Neural progenitor cell (in vitro differentiated cells): ENCODE measurements around the gene DBP. TPM values are rescaled to one million over a fixed set of nuclear protein-coding genes. Genes with fewer than 3 reads are reported as not detected.

Experiments used
- DNase-seq: peaks from one replicate; pipeline ENCODE4 v3.0.0-alpha.2; 2016; ENCODE audit warnings: low spot score
- H2AFZ ChIP-seq: fragments of 200-600 bp; sonication (generic); replicated peaks from 2 replicates; pipeline ENCODE4 v1.6.1; 2016; ENCODE audit warnings: antibody characterized with exemption
- H3F3A ChIP-seq: fragments of 200-600 bp; sonication (generic); 2 replicates; pipeline ENCODE4 v1.6.1; 2016; ENCODE audit warnings: antibody characterized with exemption, low read depth
- H3K27ac ChIP-seq: fragments of 200-600 bp; sonication (generic); 2 replicates; pipeline ENCODE4 v1.5.1; 2016; ENCODE audit warnings: mild to moderate bottlenecking
- H3K27me3 ChIP-seq: fragments of 200-600 bp; sonication (generic); 2 replicates; pipeline ENCODE4 v1.6.1; 2016; ENCODE audit warnings: mild to moderate bottlenecking, moderate library complexity
- H3K36me3 ChIP-seq: fragments of 200-600 bp; sonication (generic); 2 replicates; pipeline ENCODE4 v1.5.1; 2016
- H3K4me1 ChIP-seq: fragments of 200-600 bp; sonication (generic); 2 replicates; pipeline ENCODE4 v1.6.1; 2016; ENCODE audit warnings: mixed run types
- H3K4me2 ChIP-seq: fragments of 200-600 bp; sonication (generic); 2 replicates; pipeline ENCODE4 v1.6.1; 2016
- H3K4me3 ChIP-seq: fragments of 200-600 bp; sonication (generic); 2 replicates; pipeline ENCODE4 v1.5.1; 2016
- H3K79me2 ChIP-seq: fragments of 200-600 bp; sonication (generic); 2 replicates; pipeline ENCODE4 v1.6.1; 2016; ENCODE audit warnings: low read depth
- H3K9ac ChIP-seq: fragments of 200-600 bp; sonication (generic); 2 replicates; pipeline ENCODE4 v1.6.1; 2016
- H3K9me3 ChIP-seq: fragments of 200-600 bp; sonication (generic); 2 replicates; pipeline ENCODE4 v1.5.1; 2016; ENCODE audit warnings: low read depth
- H4K20me1 ChIP-seq: fragments of 200-600 bp; sonication (generic); 2 replicates; pipeline ENCODE4 v1.6.1; 2016; ENCODE audit warnings: low read depth
- H3K27ac Mint-ChIP-seq: 3 replicates; pipeline ENCODE4 v1.8.0; 2021; ENCODE audit warnings: mixed read lengths
- H3K27me3 Mint-ChIP-seq: 2 replicates; pipeline ENCODE4 v1.8.0; 2022; ENCODE audit warnings: low read depth, mild to moderate bottlenecking, inconsistent platforms, moderate library complexity, mixed read lengths; ENCODE audit not compliant: insufficient read depth
- H3K36me3 Mint-ChIP-seq: 3 replicates; pipeline ENCODE4 v1.8.0; 2021; ENCODE audit warnings: mixed read lengths
- H3K4me1 Mint-ChIP-seq: 3 replicates; pipeline ENCODE4 v1.8.0; 2021; ENCODE audit warnings: mixed read lengths
- H3K4me3 Mint-ChIP-seq: 3 replicates; pipeline ENCODE4 v1.8.0; 2021; ENCODE audit warnings: mild to moderate bottlenecking, moderate library complexity, mixed read lengths
- H3K9me3 Mint-ChIP-seq: 3 replicates; pipeline ENCODE4 v1.8.0; 2020; ENCODE audit warnings: mixed read lengths
- CTCF ChIP-seq: fragments of 200-600 bp; sonication (generic); IDR thresholded peaks from 2 replicates; pipeline ENCODE4 v1.5.1; 2017; ENCODE audit warnings: antibody characterized with exemption, mild to moderate bottlenecking
- EZH2 ChIP-seq: fragments of 200-600 bp; sonication (generic); IDR thresholded peaks from 2 replicates; pipeline ENCODE4 v1.6.1; 2017; ENCODE audit warnings: antibody characterized with exemption, mild to moderate bottlenecking, moderate library complexity
- EZH2phosphoT487 ChIP-seq: fragments of 200-600 bp; sonication (generic); IDR thresholded peaks from 2 replicates; pipeline ENCODE4 v1.6.1; 2017; ENCODE audit warnings: antibody characterized with exemption
- total RNA-seq: library from RNA; depleted of rRNA; stranded (reverse); fragments of >200 nt; gene quantifications from 2 replicates; pipeline ENCODE4 v1.2.3, GENCODE V29; 2015; ENCODE audit warnings: low replicate concordance

The DBP gene
- total RNA-seq, 1 donor from 2014 or later: 7.4 TPM

DNA sequence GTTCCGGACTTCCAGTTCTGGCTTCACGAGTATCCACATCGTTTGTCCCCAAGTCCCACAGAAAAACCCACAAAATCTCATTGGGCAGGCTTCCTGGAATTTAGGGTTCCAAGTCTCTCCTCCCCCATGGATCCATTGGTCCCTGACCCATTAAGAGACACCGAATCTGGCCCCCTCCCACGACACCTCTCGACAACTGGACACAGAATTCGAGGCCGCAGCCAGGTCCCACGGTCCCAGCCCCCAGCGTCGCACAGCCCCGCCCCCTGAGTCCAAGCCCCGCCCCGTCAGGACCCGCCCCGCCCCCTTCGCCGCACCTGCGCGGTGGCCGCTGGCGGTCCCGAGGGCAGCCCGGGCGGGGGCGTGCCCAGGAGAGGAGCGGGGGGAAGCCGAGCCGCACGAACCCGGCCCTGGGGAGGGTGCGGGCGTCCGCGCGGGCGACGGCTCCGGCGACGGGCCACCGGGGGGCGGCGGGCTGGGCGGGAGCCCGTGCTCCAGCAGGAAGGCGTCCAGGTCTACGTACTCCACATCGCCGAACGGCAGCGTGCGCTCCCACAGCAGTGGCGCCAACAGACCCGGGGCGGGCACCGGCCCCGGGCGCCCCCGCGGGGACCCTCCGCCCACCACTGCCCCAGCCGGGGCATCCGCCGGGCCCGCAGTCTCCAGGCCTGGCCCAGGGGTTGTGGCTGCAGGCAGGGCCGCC lies 1.8 kb downstream of the DBP start:
- H3K36me3 Mint-ChIP-seq: peaks cover 8% of the 10 kb centered on the region
- DNase-seq: peak; percentile 90
- H3K4me3 Mint-ChIP-seq: peak overlapping the region; percentile 90
- H3K9ac ChIP-seq: peak overlapping the region; percentile 40
- H3K9me3 Mint-ChIP-seq: no peaks in the 10 kb centered on the region
- H3F3A ChIP-seq: peaks cover 64% of the 10 kb centered on the region
- TF ChIP-seq CTCF (no peak), EZH2phosphoT487 (no peak), EZH2 (no peak)
- H3K4me3 ChIP-seq: peak overlapping the region; percentile 87
- H3K27ac ChIP-seq: no peak overlapping the region
- peak overlapping the region; percentile 98 for H3K4me2 ChIP-seq
- H3K4me1 ChIP-seq: peaks cover 25% of the 10 kb centered on the region
- peaks cover 8% of the 10 kb centered on the region for H3K27me3 Mint-ChIP-seq
- peaks cover 10% of the 10 kb centered on the region for H3K79me2 ChIP-seq
- peaks cover 30% of the 10 kb centered on the region for H4K20me1 ChIP-seq
- no peaks in the 10 kb centered on the region for H3K27me3 ChIP-seq
- no peaks in the 10 kb centered on the region for H3K36me3 ChIP-seq
- H3K27ac Mint-ChIP-seq: no peak overlapping the region
- no peak overlapping the region for H2AFZ ChIP-seq
- H3K4me1 Mint-ChIP-seq: peaks cover 68% of the 10 kb centered on the region
- H3K9me3 ChIP-seq: no peaks in the 10 kb centered on the region

DNA sequence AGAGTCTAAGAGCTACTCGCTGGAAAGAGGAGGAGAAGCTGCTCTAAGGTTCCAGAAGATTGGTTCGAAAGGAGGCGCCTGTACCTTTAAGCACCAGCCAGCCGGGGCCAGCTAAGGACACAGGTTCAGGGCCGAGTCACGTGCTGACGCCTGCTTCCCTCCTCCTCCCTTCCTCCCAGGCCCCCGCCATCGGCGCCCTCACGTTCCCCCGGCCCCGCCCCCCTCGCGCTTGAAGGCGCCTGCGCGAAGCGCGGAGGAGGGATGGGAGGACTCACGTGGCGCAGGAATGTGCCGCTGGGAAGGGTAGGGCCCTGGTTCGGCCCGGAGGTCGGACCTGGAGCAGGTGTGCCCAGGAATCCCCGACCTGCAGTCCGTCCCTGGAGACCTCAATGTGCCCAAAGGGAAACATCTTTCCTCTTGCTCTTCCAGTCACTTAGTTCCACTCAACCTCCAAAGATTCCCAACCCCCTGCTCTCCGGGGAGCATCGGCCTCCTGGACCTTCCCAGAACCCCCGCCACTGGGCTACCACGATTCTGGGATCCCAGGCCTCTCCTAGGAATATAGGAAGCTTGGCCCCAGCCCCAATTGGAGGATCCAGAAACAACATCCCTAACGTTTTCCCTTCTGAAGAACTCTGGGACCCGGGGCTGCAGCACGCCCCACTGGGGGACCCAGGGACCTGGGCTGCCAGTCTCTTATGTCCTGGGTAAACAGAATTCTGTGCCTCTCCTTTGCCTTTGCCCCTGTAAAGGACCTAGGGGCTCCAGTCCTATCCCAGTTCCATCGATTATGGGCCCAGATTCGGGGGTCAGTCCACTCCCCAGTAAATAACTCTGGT lies 2.5 kb downstream of the DBP start:
- H3K4me2 ChIP-seq: peak overlapping the region; percentile 98
- peaks cover 8% of the 10 kb centered on the region for H3K27me3 Mint-ChIP-seq
- H3K36me3 Mint-ChIP-seq: peaks cover 9% of the 10 kb centered on the region
- peak; percentile 96 for DNase-seq
- no peaks in the 10 kb centered on the region for H3K27me3 ChIP-seq
- TF ChIP-seq CTCF (no peak), EZH2 (no peak), EZH2phosphoT487 (no peak)
- no peak overlapping the region for H2AFZ ChIP-seq
- H3K9me3 ChIP-seq: no peaks in the 10 kb centered on the region
- no peaks in the 10 kb centered on the region for H3K36me3 ChIP-seq
- H3K4me3 ChIP-seq: peak overlapping the region; percentile 87
- H3K9me3 Mint-ChIP-seq: no peaks in the 10 kb centered on the region
- H3K4me1 Mint-ChIP-seq: peaks cover 71% of the 10 kb centered on the region
- H3K79me2 ChIP-seq: peaks cover 10% of the 10 kb centered on the region
- H3K27ac Mint-ChIP-seq: peak overlapping the region; percentile 69
- peak overlapping the region; percentile 88 for H3K4me3 Mint-ChIP-seq
- no peak overlapping the region for H3K27ac ChIP-seq
- H4K20me1 ChIP-seq: peaks cover 31% of the 10 kb centered on the region
- H3K9ac ChIP-seq: no peak overlapping the region
- H3K4me1 ChIP-seq: peaks cover 28% of the 10 kb centered on the region
- H3F3A ChIP-seq: peaks cover 68% of the 10 kb centered on the region

- H3K36me3 Mint-ChIP-seq: peaks cover 7% of the 10 kb centered on the region
- peaks cover 8% of the 10 kb centered on the region for H3K27me3 Mint-ChIP-seq
- H3K4me3 Mint-ChIP-seq: peak overlapping the region; percentile 88
- no peak for DNase-seq
- TF ChIP-seq CTCF: no peak
- TF ChIP-seq EZH2: no peak
- Histone ChIP-seq H3K9ac (no peak overlapping the region), H3K36me3 (no peaks in the 10 kb centered on the region), H3K9me3 (no peaks in the 10 kb centered on the region), H3K27ac (no peak overlapping the region), H3K79me2 (peaks cover 10% of the 10 kb centered on the region), H3K27me3 (no peaks in the 10 kb centered on the region), H3K4me1 (peaks cover 28% of the 10 kb centered on the region), H3F3A (peaks cover 69% of the 10 kb centered on the region), H2AFZ (no peak overlapping the region), H3K4me2 (peak overlapping the region; percentile 98), H4K20me1 (peaks cover 35% of the 10 kb centered on the region), H3K4me3 (peak overlapping the region; percentile 23)
- no peaks in the 10 kb centered on the region for H3K9me3 Mint-ChIP-seq
- H3K4me1 Mint-ChIP-seq: peaks cover 68% of the 10 kb centered on the region
- no peak overlapping the region for H3K27ac Mint-ChIP-seq
These were observed 3.2 kb downstream of the DBP start for GRCh38 chr19:48634036-48634342.
